ENCODE measurements around the gene ATXN7.

Gene ATXN7

GRCh38 chr3:63863150-63864007, at the start of gene ATXN7, which contains the start of gene THOC7:
Gene ATXN7 (plus strand): TSS chr3:63863867. CDS start chr3:63912599, 48,732 bp downstream.
Gene THOC7 (minus strand): TSS chr3:63863805. CDS start chr3:63863790, 15 bp downstream.
- TF ChIP-seq CTCF (IDR thresholded peaks at IDR 0.05; ENCODE audit: control insufficient read depth, extremely low read depth, insufficient read depth): no peak
- DNase-seq (ENCODE audit: low read depth): no peak
- H3K4me3 ChIP-seq (ENCODE audit: low read depth, low read length): peak within 1 kb of the TSS; percentile 86

GRCh38 chr3:63814237-63814636, 49.4 kb upstream of the ATXN7 start:
- no peak overlapping the region for H3K4me3 ChIP-seq (ENCODE audit: low read depth, low read length)
- TF ChIP-seq CTCF (IDR thresholded peaks at IDR 0.05; ENCODE audit: control insufficient read depth, extremely low read depth, insufficient read depth): no peak
- no peak for DNase-seq (ENCODE audit: low read depth)

GRCh38 chr3:63817225-63817624, 46.4 kb upstream of the ATXN7 start:
- TF ChIP-seq CTCF (IDR thresholded peaks at IDR 0.05; ENCODE audit: control insufficient read depth, extremely low read depth, insufficient read depth): no peak
- no peak overlapping the region for H3K4me3 ChIP-seq (ENCODE audit: low read depth, low read length)
- DNase-seq (ENCODE audit: low read depth): no peak

- peak; percentile 94 for TF ChIP-seq CTCF (IDR thresholded peaks at IDR 0.05; ENCODE audit: control insufficient read depth, extremely low read depth, insufficient read depth)
- peak; percentile 14 for DNase-seq (ENCODE audit: low read depth)
- no peak overlapping the region for H3K4me3 ChIP-seq (ENCODE audit: low read depth, low read length)
Measured at GRCh38 chr3:63818282-63819150, 45.2 kb upstream of the ATXN7 start.

GRCh38 chr3:63819151-63819398, 44.6 kb upstream of the ATXN7 start, which contains the start of gene C3orf49:
Gene C3orf49 (plus strand): TSS chr3:63819299. CDS start chr3:63819472, 173 bp downstream.
- no peak for DNase-seq (ENCODE audit: low read depth)
- no peak for TF ChIP-seq CTCF (IDR thresholded peaks at IDR 0.05; ENCODE audit: control insufficient read depth, extremely low read depth, insufficient read depth)
- H3K4me3 ChIP-seq (ENCODE audit: low read depth, low read length): no peak within 1 kb of the TSS

- no peak for DNase-seq (ENCODE audit: low read depth)
- TF ChIP-seq CTCF (IDR thresholded peaks at IDR 0.05; ENCODE audit: control insufficient read depth, extremely low read depth, insufficient read depth): no peak
Measured at GRCh38 chr3:63824309-63824708, 39.4 kb upstream of the ATXN7 start.

More at GRCh38 chr3:63824309-63824708, 39.4 kb upstream of the ATXN7 start:
- H3K4me3 ChIP-seq (ENCODE audit: low read depth, low read length): no peak overlapping the region

All from LNCaP clone FGC (cell line).